ENCODE results near the gene PRKCA. TPM values are rescaled to one million over a fixed set of nuclear protein-coding genes. Genes with fewer than 3 reads are reported as not detected.

PRKCA gene
- polyA plus RNA-seq, 4 donors, result 14.1 to 24.5 (median 22.7) TPM

GRCh38 chr17:66406701-66407644 lies 104.6 kb downstream of the PRKCA start:
- DNase-seq (ENCODE audit: low read depth in 4 of 4, low spot score in 3 of 4), result no peak

GRCh38 chr17:66407864-66408263 lies 105.5 kb downstream of the PRKCA start:
- DNase-seq (ENCODE audit: low read depth in 4 of 4, low spot score in 3 of 4), result no peak

GRCh38 chr17:66411520-66411919 lies 109.1 kb downstream of the PRKCA start:
- DNase-seq (ENCODE audit: low read depth in 4 of 4, low spot score in 3 of 4), result no peak

GRCh38 chr17:66412857-66413558 lies 110.6 kb downstream of the PRKCA start:
- DNase-seq (ENCODE audit: low read depth in 4 of 4, low spot score in 3 of 4), result no peak

- no peak for DNase-seq (ENCODE audit: low read depth in 4 of 4, low spot score in 3 of 4)
Observed at GRCh38 chr17:66413559-66414520, 111.4 kb downstream of the PRKCA start.

GRCh38 chr17:66414561-66415175 lies 112.3 kb downstream of the PRKCA start:
- no peak for DNase-seq (ENCODE audit: low read depth in 4 of 4, low spot score in 3 of 4)

GRCh38 chr17:66415366-66416206 lies 113.2 kb downstream of the PRKCA start:
- DNase-seq (ENCODE audit: low read depth in 4 of 4, low spot score in 3 of 4), result peak in 1 of 4 donors; percentile 20

- DNase-seq (ENCODE audit: low read depth in 4 of 4, low spot score in 3 of 4), result no peak
Observed at GRCh38 chr17:66416207-66416940, 114.0 kb downstream of the PRKCA start.

GRCh38 chr17:66417300-66417719 lies 114.9 kb downstream of the PRKCA start:
- DNase-seq (ENCODE audit: low read depth in 4 of 4, low spot score in 3 of 4), result no peak

GRCh38 chr17:66420961-66421371 lies 118.6 kb downstream of the PRKCA start:
- DNase-seq (ENCODE audit: low read depth in 4 of 4, low spot score in 3 of 4), result no peak

GRCh38 chr17:66422186-66422585 lies 119.8 kb downstream of the PRKCA start:
- DNase-seq (ENCODE audit: low read depth in 4 of 4, low spot score in 3 of 4), result no peak

- no peak for DNase-seq (ENCODE audit: low read depth in 4 of 4, low spot score in 3 of 4)
Observed at GRCh38 chr17:66423056-66423955, 120.9 kb downstream of the PRKCA start.

- no peak for DNase-seq (ENCODE audit: low read depth in 4 of 4, low spot score in 3 of 4)
Observed at GRCh38 chr17:66425756-66426396, 123.5 kb downstream of the PRKCA start.

GRCh38 chr17:66426397-66427033 lies 124.1 kb downstream of the PRKCA start:
- no peak for DNase-seq (ENCODE audit: low read depth in 4 of 4, low spot score in 3 of 4)

- DNase-seq (ENCODE audit: low read depth in 4 of 4, low spot score in 3 of 4), result no peak
Observed at GRCh38 chr17:66427134-66427533, 124.7 kb downstream of the PRKCA start.

GRCh38 chr17:66429680-66430079 lies 127.3 kb downstream of the PRKCA start:
- DNase-seq (ENCODE audit: low read depth in 4 of 4, low spot score in 3 of 4), result no peak
